Measurements from ENCODE around the gene NFIX.

NFIX gene

GRCh38 chr19:13013649-13014048, 18.4 kb downstream of the NFIX start:
- H3K9me3 ChIP-seq (ENCODE audit: control insufficient read depth, low read depth, low read length): no peaks in the 10 kb centered on the region
- peaks cover 10% of the 10 kb centered on the region for H3K4me1 ChIP-seq (ENCODE audit: control insufficient read depth, low read depth, low read length)
- no peak overlapping the region for H3K4me3 ChIP-seq (ENCODE audit: low read length)
- peaks cover 100% of the 10 kb centered on the region for H3K27me3 ChIP-seq (ENCODE audit: control insufficient read depth, insufficient read depth, low read length)
- H3K36me3 ChIP-seq (ENCODE audit: control insufficient read depth, low read depth, low read length): no peaks in the 10 kb centered on the region
- no peak overlapping the region for H3K9ac ChIP-seq (ENCODE audit: low read length)
- no peak overlapping the region for H3K27ac ChIP-seq (ENCODE audit: low read length)

DNA sequence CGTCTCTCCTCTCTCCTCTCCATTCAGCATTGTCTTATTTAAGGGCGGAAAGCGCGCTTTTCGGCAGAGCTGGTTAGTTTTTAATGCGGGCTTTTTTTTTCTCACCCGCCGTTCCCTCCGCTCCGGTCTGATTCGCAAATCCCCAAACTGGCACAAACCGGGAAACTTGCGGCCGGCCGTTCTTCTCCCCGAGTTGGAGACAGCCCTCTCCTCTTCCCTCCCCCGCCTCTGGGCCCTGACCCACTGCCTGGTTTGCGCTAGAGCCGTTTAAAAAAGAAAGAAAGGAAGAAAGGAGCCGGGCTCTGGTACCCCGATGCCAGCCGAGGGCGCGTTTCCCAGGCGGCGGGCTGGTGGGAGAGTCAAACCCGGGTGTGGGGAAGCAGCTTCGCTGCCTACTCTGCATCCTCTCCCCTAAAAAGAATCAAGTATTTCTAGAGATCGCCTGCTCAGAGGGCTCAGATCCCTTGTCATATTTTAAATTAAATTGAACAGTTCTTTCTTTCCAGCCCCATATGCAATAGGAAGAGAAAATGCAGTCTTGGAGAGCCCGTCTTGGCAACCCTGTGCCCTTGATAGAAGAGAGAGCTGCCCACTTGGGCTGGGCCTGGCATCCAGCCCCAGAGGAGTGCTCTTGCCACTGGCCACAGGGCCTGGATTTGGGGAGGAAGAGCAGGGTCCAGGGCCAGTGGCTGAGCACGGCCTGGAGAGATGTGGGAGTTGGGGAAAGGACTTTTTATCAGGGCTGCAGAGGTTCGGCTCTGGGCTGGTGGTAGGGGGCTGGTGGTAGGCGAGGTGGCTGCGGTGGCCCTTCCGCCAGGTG, 19.0 kb downstream of the NFIX start:
- Histone ChIP-seq H3K9me3 (ENCODE audit: control insufficient read depth, low read depth, low read length) (no peaks in the 10 kb centered on the region), H3K9ac (ENCODE audit: low read length) (no peak overlapping the region), H3K4me1 (ENCODE audit: control insufficient read depth, low read depth, low read length) (peaks cover 13% of the 10 kb centered on the region), H3K4me3 (ENCODE audit: low read length) (no peak overlapping the region), H3K27me3 (ENCODE audit: control insufficient read depth, insufficient read depth, low read length) (peaks cover 100% of the 10 kb centered on the region), H3K36me3 (ENCODE audit: control insufficient read depth, low read depth, low read length) (no peaks in the 10 kb centered on the region), H3K27ac (ENCODE audit: low read length) (no peak overlapping the region)

- Histone ChIP-seq H3K9ac (ENCODE audit: low read length) (no peak overlapping the region), H3K4me1 (ENCODE audit: control insufficient read depth, low read depth, low read length) (peaks cover 13% of the 10 kb centered on the region), H3K9me3 (ENCODE audit: control insufficient read depth, low read depth, low read length) (no peaks in the 10 kb centered on the region), H3K27ac (ENCODE audit: low read length) (no peak overlapping the region), H3K36me3 (ENCODE audit: control insufficient read depth, low read depth, low read length) (no peaks in the 10 kb centered on the region), H3K27me3 (ENCODE audit: control insufficient read depth, insufficient read depth, low read length) (peaks cover 100% of the 10 kb centered on the region), H3K4me3 (ENCODE audit: low read length) (no peak overlapping the region)
Measured at GRCh38 chr19:13014921-13015280, 19.6 kb downstream of the NFIX start.

GRCh38 chr19:13015361-13016223, 20.3 kb downstream of the NFIX start:
- Histone ChIP-seq H3K4me1 (ENCODE audit: control insufficient read depth, low read depth, low read length) (peaks cover 16% of the 10 kb centered on the region), H3K27me3 (ENCODE audit: control insufficient read depth, insufficient read depth, low read length) (peaks cover 100% of the 10 kb centered on the region), H3K4me3 (ENCODE audit: low read length) (no peak overlapping the region), H3K9ac (ENCODE audit: low read length) (no peak overlapping the region), H3K27ac (ENCODE audit: low read length) (no peak overlapping the region), H3K36me3 (ENCODE audit: control insufficient read depth, low read depth, low read length) (no peaks in the 10 kb centered on the region), H3K9me3 (ENCODE audit: control insufficient read depth, low read depth, low read length) (no peaks in the 10 kb centered on the region)

- Histone ChIP-seq H3K27ac (ENCODE audit: low read length) (no peak overlapping the region), H3K9ac (ENCODE audit: low read length) (no peak overlapping the region), H3K9me3 (ENCODE audit: control insufficient read depth, low read depth, low read length) (no peaks in the 10 kb centered on the region), H3K27me3 (ENCODE audit: control insufficient read depth, insufficient read depth, low read length) (peaks cover 100% of the 10 kb centered on the region), H3K36me3 (ENCODE audit: control insufficient read depth, low read depth, low read length) (no peaks in the 10 kb centered on the region), H3K4me1 (ENCODE audit: control insufficient read depth, low read depth, low read length) (peaks cover 23% of the 10 kb centered on the region), H3K4me3 (ENCODE audit: low read length) (no peak overlapping the region)
Measured at GRCh38 chr19:13016245-13016627, 21.0 kb downstream of the NFIX start.

DNA sequence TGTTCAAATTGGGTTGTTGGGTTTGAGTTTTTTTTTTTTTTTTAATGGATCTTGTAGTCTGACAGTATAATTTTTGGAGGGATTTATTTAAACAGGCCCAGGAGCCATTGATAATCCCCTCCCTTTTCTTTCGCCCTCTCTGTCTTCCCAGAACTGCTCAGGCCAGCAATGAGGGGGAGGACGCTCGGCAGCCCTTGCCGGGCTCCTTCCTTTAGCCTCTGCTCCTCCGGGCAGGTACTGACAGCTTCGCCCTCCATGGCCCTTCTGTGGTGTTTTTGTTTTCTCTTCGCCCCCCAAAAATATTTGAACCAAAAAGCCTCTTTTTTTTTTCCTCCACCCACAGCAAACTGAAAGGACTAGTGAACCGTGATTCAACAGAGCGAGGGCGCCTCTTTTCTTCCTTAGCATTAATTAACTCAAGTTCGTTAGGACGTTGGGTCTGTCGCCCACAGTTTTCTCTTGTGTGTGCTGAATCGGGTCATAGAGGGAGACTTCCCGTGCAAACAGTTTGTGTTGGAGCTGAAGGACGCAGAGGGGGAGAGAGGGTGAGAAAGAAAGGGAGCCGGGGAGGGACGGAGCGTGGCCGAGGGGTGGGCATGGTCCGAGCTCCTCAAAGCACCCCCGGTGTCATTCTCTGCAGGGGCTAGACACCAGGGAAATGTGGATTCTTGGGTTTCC, 21.5 kb downstream of the NFIX start:
- no peak overlapping the region for H3K4me3 ChIP-seq (ENCODE audit: low read length)
- no peaks in the 10 kb centered on the region for H3K36me3 ChIP-seq (ENCODE audit: control insufficient read depth, low read depth, low read length)
- H3K27me3 ChIP-seq (ENCODE audit: control insufficient read depth, insufficient read depth, low read length): peaks cover 100% of the 10 kb centered on the region
- peaks cover 23% of the 10 kb centered on the region for H3K4me1 ChIP-seq (ENCODE audit: control insufficient read depth, low read depth, low read length)
- H3K9me3 ChIP-seq (ENCODE audit: control insufficient read depth, low read depth, low read length): no peaks in the 10 kb centered on the region
- H3K27ac ChIP-seq (ENCODE audit: low read length): no peak overlapping the region
- no peak overlapping the region for H3K9ac ChIP-seq (ENCODE audit: low read length)

DNA sequence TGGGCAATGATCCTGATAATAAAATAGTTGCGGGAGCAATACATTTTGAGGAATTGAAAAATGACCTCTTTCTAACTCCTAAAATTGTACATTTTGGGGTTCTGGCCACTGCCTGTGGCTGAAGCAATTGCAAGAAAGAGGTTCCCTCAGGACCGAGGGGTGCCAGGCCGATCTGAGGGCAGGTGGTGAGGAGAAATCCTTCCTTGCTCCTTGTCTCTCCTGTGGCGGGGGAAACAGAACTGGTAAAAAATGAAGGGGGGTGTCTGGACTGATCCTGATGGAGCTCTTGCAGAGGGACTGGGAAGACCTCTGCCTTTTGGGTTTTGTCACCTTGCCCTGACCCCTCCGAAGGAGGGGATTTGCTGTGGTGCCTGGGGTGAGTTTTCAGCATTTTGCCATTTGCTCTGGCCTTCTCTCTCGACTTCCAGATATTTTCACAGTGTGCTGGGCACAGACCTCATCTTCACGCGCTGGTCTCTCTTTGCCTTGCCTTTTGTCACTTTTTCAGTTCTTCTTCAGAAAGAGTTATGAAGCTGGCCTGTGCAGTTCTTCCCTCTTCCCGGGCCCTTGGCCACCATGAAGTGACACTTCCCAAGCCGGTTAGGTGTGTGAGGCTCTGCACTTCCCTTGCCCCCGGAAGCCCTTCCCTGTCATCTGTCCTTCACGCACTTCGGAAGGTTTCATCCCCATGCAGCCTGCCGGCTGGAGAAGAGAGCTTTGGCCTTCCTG, 22.2 kb downstream of the NFIX start:
- Histone ChIP-seq H3K27me3 (ENCODE audit: control insufficient read depth, insufficient read depth, low read length) (peaks cover 100% of the 10 kb centered on the region), H3K4me1 (ENCODE audit: control insufficient read depth, low read depth, low read length) (peaks cover 23% of the 10 kb centered on the region), H3K27ac (ENCODE audit: low read length) (no peak overlapping the region), H3K36me3 (ENCODE audit: control insufficient read depth, low read depth, low read length) (no peaks in the 10 kb centered on the region), H3K9ac (ENCODE audit: low read length) (no peak overlapping the region), H3K4me3 (ENCODE audit: low read length) (no peak overlapping the region), H3K9me3 (ENCODE audit: control insufficient read depth, low read depth, low read length) (no peaks in the 10 kb centered on the region)

GRCh38 chr19:13018035-13018914, 23.0 kb downstream of the NFIX start:
- H3K27ac ChIP-seq (ENCODE audit: low read length): no peak overlapping the region

GRCh38 chr19:13019332-13019731, 24.1 kb downstream of the NFIX start:
- Histone ChIP-seq H3K9me3 (ENCODE audit: control insufficient read depth, low read depth, low read length) (no peaks in the 10 kb centered on the region), H3K9ac (ENCODE audit: low read length) (no peak overlapping the region), H3K27me3 (ENCODE audit: control insufficient read depth, insufficient read depth, low read length) (peaks cover 100% of the 10 kb centered on the region), H3K4me1 (ENCODE audit: control insufficient read depth, low read depth, low read length) (peaks cover 23% of the 10 kb centered on the region), H3K27ac (ENCODE audit: low read length) (no peak overlapping the region), H3K36me3 (ENCODE audit: control insufficient read depth, low read depth, low read length) (no peaks in the 10 kb centered on the region), H3K4me3 (ENCODE audit: low read length) (no peak overlapping the region)

More at GRCh38 chr19:13018035-13018914, 23.0 kb downstream of the NFIX start:
- Histone ChIP-seq H3K4me1 (ENCODE audit: control insufficient read depth, low read depth, low read length) (peaks cover 23% of the 10 kb centered on the region), H3K27me3 (ENCODE audit: control insufficient read depth, insufficient read depth, low read length) (peaks cover 100% of the 10 kb centered on the region), H3K9ac (ENCODE audit: low read length) (no peak overlapping the region), H3K36me3 (ENCODE audit: control insufficient read depth, low read depth, low read length) (no peaks in the 10 kb centered on the region), H3K9me3 (ENCODE audit: control insufficient read depth, low read depth, low read length) (no peaks in the 10 kb centered on the region), H3K4me3 (ENCODE audit: low read length) (no peak overlapping the region)

- no peak overlapping the region for H3K27ac ChIP-seq (ENCODE audit: low read length)
Measured at GRCh38 chr19:13020002-13020414, 24.7 kb downstream of the NFIX start.

More at GRCh38 chr19:13020002-13020414, 24.7 kb downstream of the NFIX start:
- no peak overlapping the region for H3K4me3 ChIP-seq (ENCODE audit: low read length)
- peaks cover 100% of the 10 kb centered on the region for H3K27me3 ChIP-seq (ENCODE audit: control insufficient read depth, insufficient read depth, low read length)
- H3K9ac ChIP-seq (ENCODE audit: low read length): no peak overlapping the region
- no peaks in the 10 kb centered on the region for H3K9me3 ChIP-seq (ENCODE audit: control insufficient read depth, low read depth, low read length)
- H3K4me1 ChIP-seq (ENCODE audit: control insufficient read depth, low read depth, low read length): peaks cover 23% of the 10 kb centered on the region
- no peaks in the 10 kb centered on the region for H3K36me3 ChIP-seq (ENCODE audit: control insufficient read depth, low read depth, low read length)

Measured in iPS-18a (cell line).